ENCODE measurements around the gene CLDN6. TPM values are rescaled to one million over a fixed set of nuclear protein-coding genes. Genes with fewer than 3 reads are reported as not detected.

CLDN6 gene, protein sequence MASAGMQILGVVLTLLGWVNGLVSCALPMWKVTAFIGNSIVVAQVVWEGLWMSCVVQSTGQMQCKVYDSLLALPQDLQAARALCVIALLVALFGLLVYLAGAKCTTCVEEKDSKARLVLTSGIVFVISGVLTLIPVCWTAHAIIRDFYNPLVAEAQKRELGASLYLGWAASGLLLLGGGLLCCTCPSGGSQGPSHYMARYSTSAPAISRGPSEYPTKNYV
- not detected in 2 replicates for total RNA-seq

DNA sequence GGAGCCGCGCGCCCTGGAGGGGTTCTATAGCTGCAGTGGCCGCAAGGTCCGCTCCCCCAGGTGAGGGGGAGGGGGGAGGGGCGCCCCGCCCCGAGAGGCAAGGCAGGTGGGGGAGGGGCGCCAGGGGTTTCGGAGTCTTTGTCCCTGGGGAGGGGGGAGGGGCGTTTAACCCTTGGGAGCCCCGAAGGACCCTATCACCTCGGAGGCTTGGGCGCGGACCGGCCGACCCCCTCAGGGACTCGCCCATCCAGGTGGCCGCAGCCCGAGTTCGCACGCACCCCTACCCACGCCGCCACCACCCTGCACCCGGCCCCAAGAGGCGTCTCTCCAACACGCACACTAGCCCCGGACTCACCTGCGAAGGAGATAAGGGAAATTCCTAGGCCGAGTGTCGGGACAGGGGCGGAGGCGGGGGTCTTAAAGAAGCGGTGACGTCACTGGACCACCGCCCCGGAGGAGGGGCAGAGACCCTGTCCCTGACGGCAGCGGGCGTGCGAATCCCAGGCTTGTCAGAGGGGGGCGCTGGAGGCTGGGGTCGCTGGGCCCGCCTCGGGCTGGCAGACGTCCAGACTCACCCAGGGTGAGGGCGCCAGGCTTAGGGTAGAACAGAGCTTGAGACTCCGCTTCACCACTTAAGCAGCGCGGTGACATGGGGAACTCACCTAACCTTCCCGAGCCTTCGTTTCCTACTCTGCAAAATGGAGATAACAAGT is at the start of gene CLDN6:
Gene CLDN6, minus strand, starts transcription at position 390 of the 713 bp plus-strand sequence. CDS start 2,162 bp downstream, outside the sequence.
- no peak within 1 kb of the TSS for H3K4me3 ChIP-seq (ENCODE audit: low read depth, low read length)
- peak; percentile 12 for DNase-seq (ENCODE audit: low read depth)
- TF ChIP-seq CTCF (IDR thresholded peaks at IDR 0.05; ENCODE audit: insufficient read depth, low read depth, low read length) = peak; percentile 30

DNA sequence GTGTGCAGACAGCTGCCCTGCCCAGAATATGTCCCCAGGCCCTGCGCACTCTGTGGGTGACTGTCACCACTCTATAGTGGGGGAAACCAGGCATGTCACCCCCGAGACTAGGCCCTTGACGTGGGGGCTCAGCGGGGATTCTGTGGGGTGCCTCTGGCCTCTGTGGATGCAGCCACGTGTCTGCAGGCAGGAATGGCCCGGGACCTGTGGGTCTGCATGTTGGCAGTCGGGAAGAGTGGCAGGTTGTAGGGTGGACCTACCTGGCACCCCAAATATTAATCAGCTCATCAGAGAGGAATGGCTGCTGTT is 48.4 kb upstream of the CLDN6 start:
- no peak overlapping the region for H3K4me3 ChIP-seq (ENCODE audit: low read depth, low read length)
- TF ChIP-seq CTCF (IDR thresholded peaks at IDR 0.05; ENCODE audit: insufficient read depth, low read depth, low read length) = no peak
- DNase-seq (ENCODE audit: low read depth) = no peak

- H3K4me3 ChIP-seq (ENCODE audit: low read depth, low read length) = peak overlapping the region; percentile 40
- TF ChIP-seq CTCF (IDR thresholded peaks at IDR 0.05; ENCODE audit: insufficient read depth, low read depth, low read length) = no peak
- no peak for DNase-seq (ENCODE audit: low read depth)
Observed at GRCh38 chr16:3065742-3066439, 47.9 kb upstream of the CLDN6 start.

GRCh38 chr16:3065069-3065741 is 47.2 kb upstream of the CLDN6 start, which contains the start of gene IL32:
Gene IL32, plus strand, starts transcription at chr16:3065640. Its CDS starts 172 bp downstream, at chr16:3065812.
- H3K4me3 ChIP-seq (ENCODE audit: low read depth, low read length) = peak within 1 kb of the TSS; percentile 40
- DNase-seq (ENCODE audit: low read depth) = peak; percentile 78
- no peak for TF ChIP-seq CTCF (IDR thresholded peaks at IDR 0.05; ENCODE audit: insufficient read depth, low read depth, low read length)

GRCh38 chr16:3063625-3064386 is 45.8 kb upstream of the CLDN6 start:
- no peak overlapping the region for H3K4me3 ChIP-seq (ENCODE audit: low read depth, low read length)
- no peak for TF ChIP-seq CTCF (IDR thresholded peaks at IDR 0.05; ENCODE audit: insufficient read depth, low read depth, low read length)
- peak; percentile 24 for DNase-seq (ENCODE audit: low read depth)

DNA sequence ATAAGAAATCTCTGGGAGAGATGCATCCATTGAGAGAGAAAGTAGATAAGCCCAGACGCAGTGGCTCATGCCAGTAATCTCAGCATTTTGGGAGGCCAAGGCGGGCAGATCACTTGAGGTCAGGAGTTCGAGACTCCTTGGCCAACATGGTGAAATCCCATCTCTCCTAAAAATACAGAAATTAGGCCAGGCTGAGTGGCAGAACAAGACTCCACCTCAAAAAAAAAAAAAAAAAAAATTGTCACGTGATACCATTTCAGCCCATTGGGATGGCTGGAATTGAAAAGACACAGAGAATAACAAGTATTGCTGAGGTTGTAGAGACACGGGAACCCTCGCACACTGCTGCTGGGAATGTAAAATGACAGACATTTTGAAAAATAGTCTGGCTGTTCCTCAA is 44.6 kb upstream of the CLDN6 start:
- TF ChIP-seq CTCF (IDR thresholded peaks at IDR 0.05; ENCODE audit: insufficient read depth, low read depth, low read length) = no peak
- no peak overlapping the region for H3K4me3 ChIP-seq (ENCODE audit: low read depth, low read length)
- no peak for DNase-seq (ENCODE audit: low read depth)

Data from fibroblast of villous mesenchyme (primary cell).